H9 (cell line): Measurements from ENCODE around the gene CELSR2. TPM values are rescaled to one million over a fixed set of nuclear protein-coding genes. Genes with fewer than 3 reads are reported as not detected.

Source experiments
- DNase-seq: peaks from one replicate; pipeline ENCODE4 v3.0.0-alpha.2; 2017
- H2AFZ ChIP-seq: one replicate; pipeline ENCODE4 v1.6.1; 2013; ENCODE audit warnings: mild to moderate bottlenecking, low read length, control low read depth, moderate library complexity
- H2AK5ac ChIP-seq: 2 replicates; pipeline ENCODE4 v1.6.1; 2013; ENCODE audit warnings: low read length, control low read depth, mixed read lengths; ENCODE audit not compliant: insufficient read length
- H2BK120ac ChIP-seq: one replicate; pipeline ENCODE4 v1.6.1; 2013; ENCODE audit warnings: low read depth, mild to moderate bottlenecking, low read length, control low read depth, inconsistent platforms; ENCODE audit not compliant: poor library complexity, severe bottlenecking
- H2BK12ac ChIP-seq: 2 replicates; pipeline ENCODE4 v1.6.1; 2013; ENCODE audit warnings: low read length, control low read depth, mixed read lengths, low read depth; ENCODE audit not compliant: insufficient read length
- H2BK15ac ChIP-seq: 2 replicates; pipeline ENCODE4 v1.6.1; 2013; ENCODE audit warnings: low read depth, low read length, control low read depth
- H2BK20ac ChIP-seq: one replicate; pipeline ENCODE4 v1.6.1; 2013; ENCODE audit warnings: low read depth, mild to moderate bottlenecking, low read length, control low read depth, inconsistent platforms; ENCODE audit not compliant: poor library complexity, severe bottlenecking
- H2BK5ac ChIP-seq: 2 replicates; pipeline ENCODE4 v1.6.1; 2013; ENCODE audit warnings: low read length, control low read depth, mixed read lengths; ENCODE audit not compliant: insufficient read length
- H3K14ac ChIP-seq: 2 replicates; pipeline ENCODE4 v1.6.1; 2013; ENCODE audit warnings: low read length, control low read depth; ENCODE audit not compliant: insufficient read depth
- H3K18ac ChIP-seq: 2 replicates; pipeline ENCODE4 v1.6.1; 2013; ENCODE audit warnings: low read depth, mild to moderate bottlenecking, mixed read lengths, low read length, control low read depth; ENCODE audit not compliant: insufficient read length
- H3K23ac ChIP-seq: 2 replicates; pipeline ENCODE4 v1.6.1; 2013; ENCODE audit warnings: low read length, control low read depth, mixed read lengths, low read depth; ENCODE audit not compliant: insufficient read length
- H3K23me2 ChIP-seq: 2 replicates; pipeline ENCODE4 v1.6.1; 2013; ENCODE audit warnings: low read depth, mild to moderate bottlenecking, mixed read lengths, low read length, control low read depth; ENCODE audit not compliant: insufficient read length, poor library complexity, severe bottlenecking
- H3K27ac ChIP-seq: 2 replicates; pipeline ENCODE4 v1.5.1; 2013; ENCODE audit warnings: low read length, control low read depth, mixed read lengths, low read depth; ENCODE audit not compliant: insufficient read length
- H3K27me3 ChIP-seq: 2 replicates; pipeline ENCODE4 v1.6.1; 2013; ENCODE audit warnings: low read length, control low read depth, inconsistent platforms; ENCODE audit not compliant: insufficient read depth
- H3K4ac ChIP-seq: 2 replicates; pipeline ENCODE4 v1.6.1; 2013; ENCODE audit warnings: low read depth, mild to moderate bottlenecking, control low read depth, inconsistent platforms, low read length, moderate library complexity
- H3K4me1 ChIP-seq: 2 replicates; pipeline ENCODE4 v1.6.1; 2013; ENCODE audit warnings: low read length, control low read depth, inconsistent platforms; ENCODE audit not compliant: insufficient read depth
- H3K4me2 ChIP-seq: 2 replicates; pipeline ENCODE4 v1.6.1; 2013; ENCODE audit warnings: low read length, control low read depth, mixed read lengths; ENCODE audit not compliant: insufficient read length, insufficient read depth
- H3K56ac ChIP-seq: 2 replicates; pipeline ENCODE4 v1.6.1; 2013; ENCODE audit warnings: low read depth, mild to moderate bottlenecking, mixed read lengths, low read length, control low read depth; ENCODE audit not compliant: insufficient read length
- H3K79me1 ChIP-seq: 2 replicates; pipeline ENCODE4 v1.6.1; 2013; ENCODE audit warnings: low read depth, mild to moderate bottlenecking, moderate library complexity, low read length, control low read depth, inconsistent platforms; ENCODE audit not compliant: insufficient read depth, poor library complexity, severe bottlenecking
- H3K79me2 ChIP-seq: 2 replicates; pipeline ENCODE4 v1.6.1; 2013; ENCODE audit warnings: low read length, control low read depth, inconsistent platforms; ENCODE audit not compliant: insufficient read depth
- H3K9ac ChIP-seq: 2 replicates; pipeline ENCODE4 v1.6.1; 2013; ENCODE audit warnings: low read length, control low read depth, mixed read lengths; ENCODE audit not compliant: insufficient read length; ENCODE audit errors: extremely low read depth
- H3K9me3 ChIP-seq: one replicate; pipeline ENCODE4 v1.6.1; 2013; ENCODE audit warnings: low read depth, low read length, inconsistent platforms; ENCODE audit not compliant: control insufficient read depth
- H3T11ph ChIP-seq: one replicate; pipeline ENCODE4 v1.6.1; 2013; ENCODE audit warnings: mild to moderate bottlenecking, low read length, control low read depth, inconsistent platforms
- H4K20me1 ChIP-seq: one replicate; pipeline ENCODE4 v1.6.1; 2013; ENCODE audit not compliant: control insufficient read depth, insufficient read length, insufficient read depth
- H4K5ac ChIP-seq: 2 replicates; pipeline ENCODE4 v1.6.1; 2013; ENCODE audit warnings: low read depth, mild to moderate bottlenecking, mixed read lengths, low read length, control low read depth; ENCODE audit not compliant: insufficient read length
- H4K8ac ChIP-seq: replicated peaks from 2 replicates; pipeline ENCODE4 v1.6.1; 2013; ENCODE audit warnings: low read length, control low read depth, mixed read lengths, low read depth; ENCODE audit not compliant: insufficient read length
- H4K91ac ChIP-seq: 2 replicates; pipeline ENCODE4 v1.6.1; 2013; ENCODE audit warnings: low read depth, mild to moderate bottlenecking, moderate library complexity, mixed read lengths, low read length, control low read depth; ENCODE audit not compliant: insufficient read length
- H3K27ac Mint-ChIP-seq, 3 experiments: 2 replicates in 2 of 3; 3 replicates in 1 of 3; pipeline ENCODE4 v1.8.0; 2020 to 2021; ENCODE audit warnings: mixed read lengths in 3 of 3, mild to moderate bottlenecking in 1 of 3, moderate library complexity in 1 of 3
- H3K27me3 Mint-ChIP-seq: 2 replicates; pipeline ENCODE4 v1.8.0; 2021; ENCODE audit warnings: low read depth, mild to moderate bottlenecking, moderate library complexity, mixed read lengths
- H3K36me3 Mint-ChIP-seq, 3 experiments: 2 replicates in 2 of 3; 3 replicates in 1 of 3; pipeline ENCODE4 v1.8.0; 2020 to 2021; ENCODE audit warnings: low read depth in 3 of 3, mixed read lengths in 3 of 3; ENCODE audit not compliant: insufficient read depth in 1 of 3
- H3K4me1 Mint-ChIP-seq, 2 experiments: 2 replicates each; pipeline ENCODE4 v1.8.0; 2020; ENCODE audit warnings: mixed read lengths in 2 of 2
- H3K4me3 Mint-ChIP-seq, 2 experiments: 2 replicates in 1 of 2; 3 replicates in 1 of 2; pipeline ENCODE4 v1.8.0; 2020 to 2021; ENCODE audit warnings: mild to moderate bottlenecking in 2 of 2, mixed read lengths in 2 of 2, moderate library complexity in 1 of 2
- H3K9me3 Mint-ChIP-seq, 2 experiments: 2 replicates in 1 of 2; 3 replicates in 1 of 2; pipeline ENCODE4 v1.8.0; 2020; ENCODE audit warnings: mild to moderate bottlenecking in 2 of 2, mixed read lengths in 2 of 2, moderate library complexity in 1 of 2
- CTCF ChIP-seq: fragments of 200-600 bp; sonication (generic); conservative IDR thresholded peaks from 3 replicates; pipeline ENCODE4 v1.8.0; 2021; ENCODE audit warnings: antibody characterized with exemption, mild to moderate bottlenecking
- WGBS: extraction: QIAGEN DNeasy Blood & Tissue Kit; methylation state at CpG from one replicate; pipeline ENCODE4 v1.1.7; 2013; ENCODE audit warnings: missing lambda C conversion rate, low lambda C conversion rate, mixed read lengths; ENCODE audit not compliant: insufficient read length; ENCODE audit errors: extremely low coverage; 5-methylcytosine and 5-hydroxymethylcytosine counted together
- total RNA-seq: library from RNA; stranded (reverse); gene quantifications from 2 replicates; pipeline ENCODE4 v1.2.1, GENCODE V29; 2021

The CELSR2 gene
- total RNA-seq, 1 experiment from 2014 or later = 29.2 TPM

- H3K9ac ChIP-seq = no peak overlapping the region
- H3K56ac ChIP-seq = no peak overlapping the region
- no peak overlapping the region for H3K27ac ChIP-seq
- no peaks in the 10 kb centered on the region for H3K9me3 ChIP-seq
- Mint-ChIP-seq H3K27me3 (no peaks in the 10 kb centered on the region), H3K9me3 (no peaks in the 10 kb centered on the region; a peak in 1 of 5 replicates), H3K27ac (peak overlapping the region in 2 of 3 experiments; percentile 39 to 77; a peak in 3 of 7 replicates), H3K4me1 (peaks cover 40 to 49% of the 10 kb centered on the region in 2 experiments), H3K4me3 (no peak overlapping the region; a peak in 1 of 5 replicates), H3K36me3 (peaks cover 18 to 35% (median 30%) of the 10 kb centered on the region in 3 experiments)
- H3K4ac ChIP-seq = no peak overlapping the region
- TF ChIP-seq CTCF = no peak
- no peak overlapping the region for H2BK15ac ChIP-seq
- H3K4me1 ChIP-seq = peaks cover 3% of the 10 kb centered on the region; the same call in 1 of the 2 replicates
- H2BK20ac ChIP-seq = no peak overlapping the region
- H3K14ac ChIP-seq = no peak overlapping the region
- H3K4me2 ChIP-seq = no peak overlapping the region
- H3K23me2 ChIP-seq = peaks cover 13% of the 10 kb centered on the region
- no peak overlapping the region for H2BK5ac ChIP-seq
- no peak overlapping the region for H3K18ac ChIP-seq
- H2AK5ac ChIP-seq = no peak overlapping the region
- peaks cover 5% of the 10 kb centered on the region for H3K79me1 ChIP-seq
- H4K5ac ChIP-seq = no peak overlapping the region
- peaks cover 2% of the 10 kb centered on the region; the same call in 1 of the 2 replicates for H3K79me2 ChIP-seq
- no peak for DNase-seq
- H4K91ac ChIP-seq = no peak overlapping the region
- no peaks in the 10 kb centered on the region for H4K20me1 ChIP-seq
- no peak overlapping the region for H2BK12ac ChIP-seq
- H4K8ac ChIP-seq = no peak overlapping the region
- H3K27me3 ChIP-seq = no peaks in the 10 kb centered on the region
- H3T11ph ChIP-seq = no peak overlapping the region
- no peak overlapping the region for H2AFZ ChIP-seq
- WGBS = no CpG with 5 or more reads among the region's 5 CpGs
- H3K23ac ChIP-seq = no peak overlapping the region
- no peak overlapping the region for H2BK120ac ChIP-seq
Measured at GRCh38 chr1:109279615-109280278, 30.4 kb downstream of the CELSR2 start.
